Esophagus squamous epithelium (tissue), 4 donors: ENCODE results near the gene GUCA2A.

Experiments
- POLR2A ChIP-seq, 4 donors: fragments of 450-650 bp; IDR thresholded peaks; one replicate each; pipeline ENCODE4 v1.6.1; 2017; ENCODE audit warnings: antibody characterized with exemption in 4 of 4, mild to moderate bottlenecking in 4 of 4, moderate library complexity in 3 of 4
- TF ChIP-seq, protein P1 (sequence below), 6 experiments: fragments of 450-650 bp in 4 of 6; fragments of 200-600 bp in 2 of 6; sonication (generic) in 2 of 6; IDR thresholded peaks; one replicate each; pipeline ENCODE4 v1.5.1; 2016 to 2019; ENCODE audit warnings: antibody characterized with exemption in 6 of 6, mild to moderate bottlenecking in 4 of 6, moderate library complexity in 4 of 6

DNA sequence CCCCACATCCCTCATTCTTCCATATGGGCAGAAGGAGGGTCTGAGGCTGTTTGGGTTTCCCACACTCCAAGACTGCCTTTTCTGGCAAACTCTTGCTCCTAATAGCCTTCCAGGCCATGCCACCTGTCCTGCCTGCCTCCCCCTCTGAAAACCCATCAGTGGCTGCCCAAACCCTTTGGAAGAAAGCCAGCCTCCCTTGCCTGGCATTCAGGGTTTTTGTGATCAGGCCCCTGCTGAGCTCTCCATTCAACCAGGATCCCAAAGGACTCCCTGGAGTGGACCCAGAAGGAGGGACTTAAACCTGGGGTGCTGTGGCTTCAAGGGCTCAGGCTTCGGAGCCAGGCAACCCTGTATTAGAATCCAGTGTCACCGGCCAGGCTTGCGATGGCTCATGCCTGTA, 4.2 kb upstream of the GUCA2A start:
- TF ChIP-seq, protein P1, sequence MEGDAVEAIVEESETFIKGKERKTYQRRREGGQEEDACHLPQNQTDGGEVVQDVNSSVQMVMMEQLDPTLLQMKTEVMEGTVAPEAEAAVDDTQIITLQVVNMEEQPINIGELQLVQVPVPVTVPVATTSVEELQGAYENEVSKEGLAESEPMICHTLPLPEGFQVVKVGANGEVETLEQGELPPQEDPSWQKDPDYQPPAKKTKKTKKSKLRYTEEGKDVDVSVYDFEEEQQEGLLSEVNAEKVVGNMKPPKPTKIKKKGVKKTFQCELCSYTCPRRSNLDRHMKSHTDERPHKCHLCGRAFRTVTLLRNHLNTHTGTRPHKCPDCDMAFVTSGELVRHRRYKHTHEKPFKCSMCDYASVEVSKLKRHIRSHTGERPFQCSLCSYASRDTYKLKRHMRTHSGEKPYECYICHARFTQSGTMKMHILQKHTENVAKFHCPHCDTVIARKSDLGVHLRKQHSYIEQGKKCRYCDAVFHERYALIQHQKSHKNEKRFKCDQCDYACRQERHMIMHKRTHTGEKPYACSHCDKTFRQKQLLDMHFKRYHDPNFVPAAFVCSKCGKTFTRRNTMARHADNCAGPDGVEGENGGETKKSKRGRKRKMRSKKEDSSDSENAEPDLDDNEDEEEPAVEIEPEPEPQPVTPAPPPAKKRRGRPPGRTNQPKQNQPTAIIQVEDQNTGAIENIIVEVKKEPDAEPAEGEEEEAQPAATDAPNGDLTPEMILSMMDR (IDR thresholded peaks at IDR 0.05), result no peak
- no peak for TF ChIP-seq POLR2A (IDR thresholded peaks at IDR 0.05)
